ENCODE data around the gene AK8.

The AK8 gene, protein sequence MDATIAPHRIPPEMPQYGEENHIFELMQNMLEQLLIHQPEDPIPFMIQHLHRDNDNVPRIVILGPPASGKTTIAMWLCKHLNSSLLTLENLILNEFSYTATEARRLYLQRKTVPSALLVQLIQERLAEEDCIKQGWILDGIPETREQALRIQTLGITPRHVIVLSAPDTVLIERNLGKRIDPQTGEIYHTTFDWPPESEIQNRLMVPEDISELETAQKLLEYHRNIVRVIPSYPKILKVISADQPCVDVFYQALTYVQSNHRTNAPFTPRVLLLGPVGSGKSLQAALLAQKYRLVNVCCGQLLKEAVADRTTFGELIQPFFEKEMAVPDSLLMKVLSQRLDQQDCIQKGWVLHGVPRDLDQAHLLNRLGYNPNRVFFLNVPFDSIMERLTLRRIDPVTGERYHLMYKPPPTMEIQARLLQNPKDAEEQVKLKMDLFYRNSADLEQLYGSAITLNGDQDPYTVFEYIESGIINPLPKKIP

GRCh38 chr9:132877824-132878694 lies at the start of gene AK8:
Gene AK8, minus strand, starts transcription at chr9:132878284. Its CDS starts 29 bp downstream, at chr9:132878255.
- DNase-seq (ENCODE audit: low read depth): peak; percentile 43

- DNase-seq (ENCODE audit: low read depth): no peak
Measured at GRCh38 chr9:132927704-132928103, 49.6 kb upstream of the AK8 start.

DNA sequence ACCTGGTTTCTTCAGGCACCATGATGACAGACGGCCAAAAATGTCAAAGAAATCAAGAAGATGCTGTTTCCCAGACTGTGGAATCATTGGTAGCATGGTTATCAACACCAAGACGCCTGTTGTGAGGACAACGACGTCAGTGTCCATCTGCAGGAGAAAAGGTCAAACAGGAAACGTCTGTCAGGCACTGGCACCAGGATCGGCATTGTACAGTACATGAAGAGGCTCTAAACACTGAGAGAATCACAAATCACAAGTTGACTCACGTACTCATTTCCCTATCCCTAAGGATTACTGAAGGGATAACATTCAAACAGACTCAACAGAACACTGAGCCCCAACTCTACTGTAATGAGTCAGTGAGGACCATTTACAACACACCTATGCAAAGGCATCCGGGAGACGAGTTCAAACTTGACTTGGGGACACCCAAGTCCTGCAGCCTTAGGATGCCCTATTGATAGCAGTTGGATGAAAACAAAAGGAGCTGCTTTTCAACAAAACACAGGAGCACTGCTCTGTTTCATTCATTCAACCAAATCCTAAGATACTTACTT lies 45.3 kb upstream of the AK8 start:
- DNase-seq (ENCODE audit: low read depth): no peak

DNA sequence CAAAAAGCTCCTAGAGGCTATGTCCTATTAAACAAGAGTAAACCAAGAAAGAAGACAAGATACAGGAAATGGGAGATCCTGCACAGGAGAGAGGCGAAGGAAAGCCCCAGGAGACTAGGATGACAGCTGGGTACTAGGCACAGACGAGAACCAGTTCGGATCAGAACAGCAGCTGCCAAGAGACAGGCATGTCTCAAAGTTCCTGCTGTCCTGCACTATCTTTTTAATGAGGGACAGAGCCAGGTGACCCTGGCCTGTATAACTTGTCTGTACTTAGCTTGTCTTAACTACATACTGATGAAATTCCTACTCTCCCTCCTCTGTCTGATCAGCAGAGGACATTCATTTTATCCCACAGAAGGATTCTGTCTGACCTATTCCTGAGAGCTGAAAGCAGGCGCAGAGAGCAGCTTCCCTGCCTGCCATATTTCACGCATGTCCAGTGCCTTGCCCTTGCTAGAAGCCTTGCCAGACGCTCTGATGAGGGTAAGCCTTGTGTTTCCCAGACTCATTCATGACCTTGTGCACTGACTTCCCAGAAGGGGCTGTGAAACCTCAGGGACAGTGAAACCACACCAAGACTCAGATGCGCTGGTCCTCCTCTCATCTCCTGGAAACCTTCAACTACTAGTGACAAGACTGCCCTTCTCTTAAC lies 41.7 kb upstream of the AK8 start:
- DNase-seq (ENCODE audit: low read depth): no peak

DNA sequence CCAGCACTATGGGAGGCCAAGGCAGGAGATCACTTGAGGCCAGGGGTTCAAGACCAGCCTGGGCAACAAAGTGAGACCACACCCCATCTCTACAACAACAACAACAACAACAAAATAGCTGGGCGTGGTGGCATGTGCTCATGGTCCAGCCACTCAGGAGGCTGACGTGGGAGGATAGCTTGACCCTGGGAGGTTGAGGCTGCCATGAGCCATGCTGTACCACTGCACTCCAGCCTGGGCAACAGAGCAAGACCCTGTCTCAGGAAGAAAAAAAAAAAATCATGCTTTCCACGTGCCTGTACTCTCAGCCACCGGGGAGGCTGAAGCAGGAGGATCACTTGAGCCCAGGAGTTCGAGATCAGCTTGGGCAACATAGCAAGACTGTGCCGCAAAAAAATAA lies 36.8 kb upstream of the AK8 start:
- DNase-seq (ENCODE audit: low read depth): no peak

GRCh38 chr9:132912131-132912530 lies 34.0 kb upstream of the AK8 start:
- DNase-seq (ENCODE audit: low read depth): no peak

GRCh38 chr9:132910376-132910775 lies 32.3 kb upstream of the AK8 start:
- no peak for DNase-seq (ENCODE audit: low read depth)

DNA sequence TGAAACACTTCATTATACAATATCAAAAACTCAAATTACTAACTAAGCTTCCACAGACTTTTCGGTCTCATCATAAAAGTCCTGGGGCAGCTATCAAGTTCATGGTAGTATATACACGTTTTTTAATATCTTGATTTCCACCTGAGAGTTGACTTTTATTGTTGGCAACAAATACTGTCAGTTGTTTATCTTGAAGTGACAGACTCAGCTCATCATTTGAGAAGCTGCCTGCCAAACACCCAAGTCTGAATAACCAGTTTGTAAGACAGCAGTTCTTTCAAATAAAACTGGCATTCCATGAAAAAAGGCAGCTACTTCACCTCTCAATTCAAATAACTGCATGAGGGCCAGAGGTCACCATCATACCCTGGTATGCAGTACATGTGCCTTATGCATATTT lies 31.2 kb upstream of the AK8 start:
- no peak for DNase-seq (ENCODE audit: low read depth)

DNA sequence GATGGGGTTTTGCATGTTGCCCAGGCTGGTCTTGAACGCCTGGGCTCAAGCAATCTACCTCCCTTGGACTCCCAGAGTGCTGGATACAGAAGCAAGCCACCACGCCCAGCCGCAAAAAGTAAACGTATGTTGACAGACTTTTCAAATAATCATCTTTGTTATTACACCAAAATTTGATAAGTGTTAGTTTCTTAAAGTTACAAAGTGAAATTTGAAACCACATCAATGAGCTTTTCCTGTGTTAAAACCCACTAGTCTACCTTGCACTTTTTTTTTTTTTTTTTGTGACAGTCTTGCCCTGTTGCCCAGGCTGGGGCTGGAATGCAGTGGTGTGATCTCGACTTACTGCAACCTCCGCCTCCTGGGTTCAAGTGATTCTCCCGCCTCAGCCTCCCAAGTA lies 30.6 kb upstream of the AK8 start:
- DNase-seq (ENCODE audit: low read depth): no peak

DNA sequence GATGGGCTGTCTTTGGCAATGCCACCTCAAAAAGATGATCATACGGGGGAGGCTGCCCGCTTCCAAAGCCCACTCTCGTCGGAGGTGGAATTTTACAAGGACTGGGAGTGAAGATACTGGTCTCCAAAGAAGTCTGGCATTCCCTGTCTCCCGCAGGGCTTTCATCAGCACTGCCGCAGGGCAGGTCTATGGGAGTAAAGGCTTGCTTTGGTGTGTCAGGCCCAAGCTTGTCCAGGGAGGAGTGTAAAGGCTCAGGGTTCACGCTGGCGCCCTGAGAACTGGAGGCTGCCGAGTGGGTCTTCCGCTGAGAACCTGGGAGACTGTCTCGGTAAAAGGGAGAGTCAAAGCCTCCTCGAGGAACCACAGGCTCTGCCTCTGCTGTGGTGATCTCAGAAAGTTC lies 27.6 kb upstream of the AK8 start:
- DNase-seq (ENCODE audit: low read depth): no peak

- no peak for DNase-seq (ENCODE audit: low read depth)
Measured at GRCh38 chr9:132903574-132904492, 25.7 kb upstream of the AK8 start.

GRCh38 chr9:132901858-132902831 lies 24.1 kb upstream of the AK8 start:
- peak; percentile 56 for DNase-seq (ENCODE audit: low read depth)

DNA sequence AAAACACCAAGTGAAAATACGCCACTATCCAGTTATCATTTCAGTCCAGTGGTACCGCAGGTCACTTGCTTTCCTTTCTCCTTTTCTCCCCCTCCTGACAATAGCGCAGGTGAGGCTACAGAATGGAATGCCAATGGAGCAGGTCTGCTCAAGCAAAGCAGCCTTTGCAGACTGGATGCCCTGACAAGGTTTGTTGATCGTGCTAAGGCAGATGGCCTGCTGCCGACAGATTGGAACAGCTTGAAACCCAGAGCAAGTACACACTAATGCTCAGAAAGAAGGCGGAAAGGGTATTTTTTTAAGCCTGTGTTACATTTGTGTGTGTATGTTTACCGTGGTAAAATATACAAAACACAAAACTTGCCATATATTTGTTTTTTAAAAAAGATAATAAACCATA lies 20.0 kb upstream of the AK8 start:
- DNase-seq (ENCODE audit: low read depth): no peak

DNA sequence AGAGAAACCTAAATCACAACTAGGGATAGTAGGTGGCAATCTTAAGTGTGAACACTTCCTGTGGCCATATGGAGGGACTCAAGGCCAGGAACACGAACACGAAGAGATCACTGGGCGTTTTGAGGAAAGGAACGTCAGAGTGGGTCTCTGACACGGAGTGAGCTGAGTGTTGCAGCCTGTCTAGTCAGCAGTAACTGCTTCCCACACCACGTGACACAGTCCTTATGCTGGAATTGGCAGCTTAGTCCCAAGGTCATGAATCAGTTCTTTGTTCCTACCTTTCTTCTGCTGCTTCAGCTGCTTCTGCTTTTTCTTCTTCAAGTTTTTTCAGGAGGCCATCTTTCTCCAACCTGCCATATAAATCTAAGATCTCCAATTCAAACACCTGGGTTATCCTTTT lies 18.8 kb upstream of the AK8 start:
- DNase-seq (ENCODE audit: low read depth): no peak

GRCh38 chr9:132896264-132896663 lies 18.2 kb upstream of the AK8 start:
- DNase-seq (ENCODE audit: low read depth): no peak

GRCh38 chr9:132894862-132895835 lies 17.1 kb upstream of the AK8 start:
- no peak for DNase-seq (ENCODE audit: low read depth)

- DNase-seq (ENCODE audit: low read depth): no peak
Measured at GRCh38 chr9:132894346-132894745, 16.3 kb upstream of the AK8 start.

GRCh38 chr9:132892400-132892799 lies 14.3 kb upstream of the AK8 start:
- no peak for DNase-seq (ENCODE audit: low read depth)

DNA sequence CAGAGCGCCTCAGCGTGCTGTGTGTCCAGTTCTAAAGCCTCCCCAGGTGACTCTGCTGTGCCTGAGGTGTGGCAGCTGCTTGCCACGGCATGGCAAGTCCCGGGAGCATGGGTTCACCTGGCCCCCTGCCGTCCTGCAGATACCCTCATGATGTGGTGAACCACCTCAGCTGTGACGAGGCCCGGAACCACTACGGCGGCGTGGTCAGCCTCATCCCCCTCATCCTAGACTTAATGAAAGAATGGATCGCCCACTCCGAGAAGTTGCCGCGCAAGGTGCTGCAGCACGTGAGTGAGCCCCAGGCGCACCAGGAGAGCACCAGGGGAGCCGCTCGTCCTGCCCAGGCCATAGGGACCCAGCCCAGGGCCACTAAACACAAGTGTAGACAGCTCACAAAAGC lies 10.1 kb upstream of the AK8 start:
- DNase-seq (ENCODE audit: low read depth): no peak
